HepG2 (cell line): ENCODE measurements around the gene RXFP1.

ENCODE experiments used
- DMAP1 ChIP-seq: IDR thresholded peaks from 2 replicates; pipeline ENCODE4 v1.6.1; 2016
- PTBP1 ChIP-seq: fragments of 200-400 bp; formaldehyde crosslinking; IDR thresholded peaks from 2 replicates; pipeline ENCODE4 v1.6.1; 2018; ENCODE audit warnings: low read length, low read depth; ENCODE audit not compliant: poor library complexity, severe bottlenecking
- TEAD3 ChIP-seq: optimal IDR thresholded peaks from 2 replicates; pipeline ENCODE3; 2016; ENCODE audit warnings: borderline replicate concordance
- ZNF367 ChIP-seq: sonication (generic); formaldehyde crosslinking; IDR thresholded peaks from 2 replicates; pipeline ENCODE4 v1.4.0; 2020; ENCODE audit warnings: missing genetic modification reagents, borderline replicate concordance
- ZNF674 ChIP-seq: sonication (generic); formaldehyde crosslinking; IDR thresholded peaks from 2 replicates; pipeline ENCODE4 v1.5.0; 2020; ENCODE audit warnings: low read depth, mild to moderate bottlenecking, missing genetic modification reagents
- TF ChIP-seq, protein P1 (sequence below): sonication (generic); formaldehyde crosslinking; IDR thresholded peaks from 2 replicates; pipeline ENCODE4 v1.8.1; 2022; ENCODE audit warnings: low read depth, mild to moderate bottlenecking, missing genetic modification reagents
- TF ChIP-seq, protein P2 (sequence below): sonication (generic); formaldehyde crosslinking; IDR thresholded peaks from 2 replicates; pipeline ENCODE4 v1.4.0; 2020; ENCODE audit warnings: missing genetic modification reagents
- TF ChIP-seq, protein P3 (sequence below), 2 experiments: fragments of 450-650 bp in 1 of 2; sonication (generic) in 1 of 2; formaldehyde crosslinking in 1 of 2; IDR thresholded peaks; 2 replicates each; pipeline versions ENCODE4 v1.6.1 to v1.8.0; 2016 to 2022; ENCODE audit warnings: antibody characterized with exemption in 1 of 2, mild to moderate bottlenecking in 1 of 2, missing genetic modification reagents in 1 of 2
- TF ChIP-seq, protein P4 (sequence below): sonication (generic); formaldehyde crosslinking; conservative IDR thresholded peaks from 2 replicates; pipeline ENCODE4 v1.4.0; 2020; ENCODE audit warnings: missing genetic modification reagents
- TF ChIP-seq, protein P5 (sequence below), 2 experiments: IDR thresholded peaks; 2 replicates each; pipeline ENCODE4 v1.6.1; 2011 to 2012; ENCODE audit warnings: low read length in 2 of 2, borderline replicate concordance in 1 of 2, low read depth in 1 of 2, mild to moderate bottlenecking in 1 of 2, moderate library complexity in 1 of 2

DNA sequence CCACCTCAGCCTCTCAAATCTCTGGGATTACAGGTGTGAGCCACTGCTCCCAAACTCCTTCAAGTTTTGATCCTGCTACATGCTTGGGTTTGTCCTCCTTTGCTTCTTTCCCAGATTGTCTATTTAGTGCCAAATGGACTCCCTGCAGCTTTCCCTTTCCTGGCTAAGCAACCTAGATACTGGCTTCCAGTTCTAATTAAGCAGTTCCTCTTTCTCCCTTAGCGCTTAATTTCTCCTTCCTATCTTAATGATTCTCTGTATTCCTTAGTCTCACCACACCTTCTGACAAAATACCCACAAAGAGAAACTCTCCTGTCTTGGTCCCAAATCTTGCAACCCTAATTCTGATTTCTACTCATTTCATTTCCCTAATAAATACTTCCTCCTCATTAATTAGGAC is 7.8 kb downstream of the RXFP1 start:
- TF ChIP-seq, protein P1, sequence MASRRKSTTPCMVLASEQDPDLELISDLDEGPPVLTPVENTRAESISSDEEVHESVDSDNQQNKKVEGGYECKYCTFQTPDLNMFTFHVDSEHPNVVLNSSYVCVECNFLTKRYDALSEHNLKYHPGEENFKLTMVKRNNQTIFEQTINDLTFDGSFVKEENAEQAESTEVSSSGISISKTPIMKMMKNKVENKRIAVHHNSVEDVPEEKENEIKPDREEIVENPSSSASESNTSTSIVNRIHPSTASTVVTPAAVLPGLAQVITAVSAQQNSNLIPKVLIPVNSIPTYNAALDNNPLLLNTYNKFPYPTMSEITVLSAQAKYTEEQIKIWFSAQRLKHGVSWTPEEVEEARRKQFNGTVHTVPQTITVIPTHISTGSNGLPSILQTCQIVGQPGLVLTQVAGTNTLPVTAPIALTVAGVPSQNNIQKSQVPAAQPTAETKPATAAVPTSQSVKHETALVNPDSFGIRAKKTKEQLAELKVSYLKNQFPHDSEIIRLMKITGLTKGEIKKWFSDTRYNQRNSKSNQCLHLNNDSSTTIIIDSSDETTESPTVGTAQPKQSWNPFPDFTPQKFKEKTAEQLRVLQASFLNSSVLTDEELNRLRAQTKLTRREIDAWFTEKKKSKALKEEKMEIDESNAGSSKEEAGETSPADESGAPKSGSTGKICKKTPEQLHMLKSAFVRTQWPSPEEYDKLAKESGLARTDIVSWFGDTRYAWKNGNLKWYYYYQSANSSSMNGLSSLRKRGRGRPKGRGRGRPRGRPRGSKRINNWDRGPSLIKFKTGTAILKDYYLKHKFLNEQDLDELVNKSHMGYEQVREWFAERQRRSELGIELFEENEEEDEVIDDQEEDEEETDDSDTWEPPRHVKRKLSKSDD (CRISPR knock-in tag) = no peak
- no peak for TF ChIP-seq DMAP1 (CRISPR knock-in tag)
- no peak for TF ChIP-seq ZNF674 (CRISPR knock-in tag)
- TF ChIP-seq, protein P2, sequence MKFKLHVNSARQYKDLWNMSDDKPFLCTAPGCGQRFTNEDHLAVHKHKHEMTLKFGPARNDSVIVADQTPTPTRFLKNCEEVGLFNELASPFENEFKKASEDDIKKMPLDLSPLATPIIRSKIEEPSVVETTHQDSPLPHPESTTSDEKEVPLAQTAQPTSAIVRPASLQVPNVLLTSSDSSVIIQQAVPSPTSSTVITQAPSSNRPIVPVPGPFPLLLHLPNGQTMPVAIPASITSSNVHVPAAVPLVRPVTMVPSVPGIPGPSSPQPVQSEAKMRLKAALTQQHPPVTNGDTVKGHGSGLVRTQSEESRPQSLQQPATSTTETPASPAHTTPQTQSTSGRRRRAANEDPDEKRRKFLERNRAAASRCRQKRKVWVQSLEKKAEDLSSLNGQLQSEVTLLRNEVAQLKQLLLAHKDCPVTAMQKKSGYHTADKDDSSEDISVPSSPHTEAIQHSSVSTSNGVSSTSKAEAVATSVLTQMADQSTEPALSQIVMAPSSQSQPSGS (CRISPR knock-in tag) = no peak
- no peak for TF ChIP-seq TEAD3 (CRISPR knock-in tag)
- no peak for TF ChIP-seq ZNF367 (CRISPR knock-in tag)
- TF ChIP-seq PTBP1 = no peak
- TF ChIP-seq, protein P3, sequence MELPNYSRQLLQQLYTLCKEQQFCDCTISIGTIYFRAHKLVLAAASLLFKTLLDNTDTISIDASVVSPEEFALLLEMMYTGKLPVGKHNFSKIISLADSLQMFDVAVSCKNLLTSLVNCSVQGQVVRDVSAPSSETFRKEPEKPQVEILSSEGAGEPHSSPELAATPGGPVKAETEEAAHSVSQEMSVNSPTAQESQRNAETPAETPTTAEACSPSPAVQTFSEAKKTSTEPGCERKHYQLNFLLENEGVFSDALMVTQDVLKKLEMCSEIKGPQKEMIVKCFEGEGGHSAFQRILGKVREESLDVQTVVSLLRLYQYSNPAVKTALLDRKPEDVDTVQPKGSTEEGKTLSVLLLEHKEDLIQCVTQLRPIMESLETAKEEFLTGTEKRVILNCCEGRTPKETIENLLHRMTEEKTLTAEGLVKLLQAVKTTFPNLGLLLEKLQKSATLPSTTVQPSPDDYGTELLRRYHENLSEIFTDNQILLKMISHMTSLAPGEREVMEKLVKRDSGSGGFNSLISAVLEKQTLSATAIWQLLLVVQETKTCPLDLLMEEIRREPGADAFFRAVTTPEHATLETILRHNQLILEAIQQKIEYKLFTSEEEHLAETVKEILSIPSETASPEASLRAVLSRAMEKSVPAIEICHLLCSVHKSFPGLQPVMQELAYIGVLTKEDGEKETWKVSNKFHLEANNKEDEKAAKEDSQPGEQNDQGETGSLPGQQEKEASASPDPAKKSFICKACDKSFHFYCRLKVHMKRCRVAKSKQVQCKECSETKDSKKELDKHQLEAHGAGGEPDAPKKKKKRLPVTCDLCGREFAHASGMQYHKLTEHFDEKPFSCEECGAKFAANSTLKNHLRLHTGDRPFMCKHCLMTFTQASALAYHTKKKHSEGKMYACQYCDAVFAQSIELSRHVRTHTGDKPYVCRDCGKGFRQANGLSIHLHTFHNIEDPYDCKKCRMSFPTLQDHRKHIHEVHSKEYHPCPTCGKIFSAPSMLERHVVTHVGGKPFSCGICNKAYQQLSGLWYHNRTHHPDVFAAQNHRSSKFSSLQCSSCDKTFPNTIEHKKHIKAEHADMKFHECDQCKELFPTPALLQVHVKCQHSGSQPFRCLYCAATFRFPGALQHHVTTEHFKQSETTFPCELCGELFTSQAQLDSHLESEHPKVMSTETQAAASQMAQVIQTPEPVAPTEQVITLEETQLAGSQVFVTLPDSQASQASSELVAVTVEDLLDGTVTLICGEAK (IDR thresholded peaks at IDR 0.05) = no peak
- TF ChIP-seq, protein P3 (CRISPR knock-in tag; IDR thresholded peaks at IDR 0.05) = no peak
- TF ChIP-seq, protein P4, sequence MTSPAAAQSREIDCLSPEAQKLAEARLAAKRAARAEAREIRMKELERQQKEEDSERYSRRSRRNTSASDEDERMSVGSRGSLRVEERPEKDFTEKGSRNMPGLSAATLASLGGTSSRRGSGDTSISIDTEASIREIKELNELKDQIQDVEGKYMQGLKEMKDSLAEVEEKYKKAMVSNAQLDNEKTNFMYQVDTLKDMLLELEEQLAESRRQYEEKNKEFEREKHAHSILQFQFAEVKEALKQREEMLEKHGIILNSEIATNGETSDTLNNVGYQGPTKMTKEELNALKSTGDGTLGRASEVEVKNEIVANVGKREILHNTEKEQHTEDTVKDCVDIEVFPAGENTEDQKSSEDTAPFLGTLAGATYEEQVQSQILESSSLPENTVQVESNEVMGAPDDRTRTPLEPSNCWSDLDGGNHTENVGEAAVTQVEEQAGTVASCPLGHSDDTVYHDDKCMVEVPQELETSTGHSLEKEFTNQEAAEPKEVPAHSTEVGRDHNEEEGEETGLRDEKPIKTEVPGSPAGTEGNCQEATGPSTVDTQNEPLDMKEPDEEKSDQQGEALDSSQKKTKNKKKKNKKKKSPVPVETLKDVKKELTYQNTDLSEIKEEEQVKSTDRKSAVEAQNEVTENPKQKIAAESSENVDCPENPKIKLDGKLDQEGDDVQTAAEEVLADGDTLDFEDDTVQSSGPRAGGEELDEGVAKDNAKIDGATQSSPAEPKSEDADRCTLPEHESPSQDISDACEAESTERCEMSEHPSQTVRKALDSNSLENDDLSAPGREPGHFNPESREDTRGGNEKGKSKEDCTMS (CRISPR knock-in tag) = no peak
- TF ChIP-seq, protein P5, sequence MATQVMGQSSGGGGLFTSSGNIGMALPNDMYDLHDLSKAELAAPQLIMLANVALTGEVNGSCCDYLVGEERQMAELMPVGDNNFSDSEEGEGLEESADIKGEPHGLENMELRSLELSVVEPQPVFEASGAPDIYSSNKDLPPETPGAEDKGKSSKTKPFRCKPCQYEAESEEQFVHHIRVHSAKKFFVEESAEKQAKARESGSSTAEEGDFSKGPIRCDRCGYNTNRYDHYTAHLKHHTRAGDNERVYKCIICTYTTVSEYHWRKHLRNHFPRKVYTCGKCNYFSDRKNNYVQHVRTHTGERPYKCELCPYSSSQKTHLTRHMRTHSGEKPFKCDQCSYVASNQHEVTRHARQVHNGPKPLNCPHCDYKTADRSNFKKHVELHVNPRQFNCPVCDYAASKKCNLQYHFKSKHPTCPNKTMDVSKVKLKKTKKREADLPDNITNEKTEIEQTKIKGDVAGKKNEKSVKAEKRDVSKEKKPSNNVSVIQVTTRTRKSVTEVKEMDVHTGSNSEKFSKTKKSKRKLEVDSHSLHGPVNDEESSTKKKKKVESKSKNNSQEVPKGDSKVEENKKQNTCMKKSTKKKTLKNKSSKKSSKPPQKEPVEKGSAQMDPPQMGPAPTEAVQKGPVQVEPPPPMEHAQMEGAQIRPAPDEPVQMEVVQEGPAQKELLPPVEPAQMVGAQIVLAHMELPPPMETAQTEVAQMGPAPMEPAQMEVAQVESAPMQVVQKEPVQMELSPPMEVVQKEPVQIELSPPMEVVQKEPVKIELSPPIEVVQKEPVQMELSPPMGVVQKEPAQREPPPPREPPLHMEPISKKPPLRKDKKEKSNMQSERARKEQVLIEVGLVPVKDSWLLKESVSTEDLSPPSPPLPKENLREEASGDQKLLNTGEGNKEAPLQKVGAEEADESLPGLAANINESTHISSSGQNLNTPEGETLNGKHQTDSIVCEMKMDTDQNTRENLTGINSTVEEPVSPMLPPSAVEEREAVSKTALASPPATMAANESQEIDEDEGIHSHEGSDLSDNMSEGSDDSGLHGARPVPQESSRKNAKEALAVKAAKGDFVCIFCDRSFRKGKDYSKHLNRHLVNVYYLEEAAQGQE (IDR thresholded peaks at IDR 0.05; ENCODE audit: borderline replicate concordance in 1 of 2, low read depth in 1 of 2, low read length in 2 of 2) = no peak
